Activated T-helper 1 cell treated with anti-CD3 and anti-CD28 coated beads, Interleukin-2, amount 50 U/mL, for 16 hours (primary cell): ENCODE data around the gene PHPT1.
"Not testable (repeated sequence)": the region's sequence is repeated elsewhere in the genome, so short reads cannot be mapped to it uniquely, and the experiment has no call there.

Source experiments
- DNase-seq, 2 donors: peaks; one replicate each; pipeline ENCODE4 v3.0.0-alpha.2; 2020; ENCODE audit warnings: low read depth in 1 of 2, low spot score in 1 of 2

The PHPT1 gene

DNA sequence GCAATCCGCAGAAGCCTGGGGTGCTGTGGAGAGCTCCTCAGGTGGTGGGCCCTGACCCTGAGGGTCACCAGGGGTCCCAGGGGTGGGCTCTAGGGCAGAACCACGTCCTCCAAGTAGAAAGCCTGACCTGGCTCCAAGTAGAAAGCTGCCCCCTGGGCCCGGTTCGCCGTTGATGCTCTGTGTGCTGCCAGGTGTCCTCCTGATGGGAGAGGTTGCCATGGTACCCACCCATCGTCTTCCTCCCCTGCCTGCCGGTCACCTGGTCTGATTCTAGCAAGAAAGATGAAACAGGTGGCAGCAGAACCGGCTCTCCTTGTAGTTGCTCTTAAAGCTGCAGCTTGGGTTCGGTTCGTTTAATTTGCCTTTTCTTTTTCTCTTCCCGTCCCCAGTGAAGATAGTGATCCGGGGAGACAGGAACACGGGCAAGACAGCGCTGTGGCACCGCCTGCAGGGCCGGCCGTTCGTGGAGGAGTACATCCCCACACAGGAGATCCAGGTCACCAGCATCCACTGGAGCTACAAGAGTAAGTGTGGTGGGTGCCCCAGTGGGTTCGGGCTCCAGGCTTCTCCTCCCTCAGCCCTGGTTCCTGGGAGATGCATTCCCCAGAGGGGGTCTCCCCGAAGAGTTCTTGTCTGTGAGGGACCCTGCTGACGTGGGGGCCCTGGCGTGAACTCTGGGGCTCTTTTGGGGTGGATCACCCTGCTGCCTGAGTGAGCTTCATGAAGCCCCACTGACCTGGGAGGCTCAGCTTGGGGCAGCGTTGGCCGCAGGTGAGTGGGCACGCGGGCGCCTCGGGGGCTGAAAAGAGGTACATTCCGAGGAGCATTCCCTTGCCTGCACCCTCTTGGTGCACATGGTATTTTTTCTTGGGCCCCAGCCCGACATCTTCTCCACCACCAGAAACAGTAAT lies 25.8 kb upstream of the PHPT1 start:
- no peak for DNase-seq

DNA sequence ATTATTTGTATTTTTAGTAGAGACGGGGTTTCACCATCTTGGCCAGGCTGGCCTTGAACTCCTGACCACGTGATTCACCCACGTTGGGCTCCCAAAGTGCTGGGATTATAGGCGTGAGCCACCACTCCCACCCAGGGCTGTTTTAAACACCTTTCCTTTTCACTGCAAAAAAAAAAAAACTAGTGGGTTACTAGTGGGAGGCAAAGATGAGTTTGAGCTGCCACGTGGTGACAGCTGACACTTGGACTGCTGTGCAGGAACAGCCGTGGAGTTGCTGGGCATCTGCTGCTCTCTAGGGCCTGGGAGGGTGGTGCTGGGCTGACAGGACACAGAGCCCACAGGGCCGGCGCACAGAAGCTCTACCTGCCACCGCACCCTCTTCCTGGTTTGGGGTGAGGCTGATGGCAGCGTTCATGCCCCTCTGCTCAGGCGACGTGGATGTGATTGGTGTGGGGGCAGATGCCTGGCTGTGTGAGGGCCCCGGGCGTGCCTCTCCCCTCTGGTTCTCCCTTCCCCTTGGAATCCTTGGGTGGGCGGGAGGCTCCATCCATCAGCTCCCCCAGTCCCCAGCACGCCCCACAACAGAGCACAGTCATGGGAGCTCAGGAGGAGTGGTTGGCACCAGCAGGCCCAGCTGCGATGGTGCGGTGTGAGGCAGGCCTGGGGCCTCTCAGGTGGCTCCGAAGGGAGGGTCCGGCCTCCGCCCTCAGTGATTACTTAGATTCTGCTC lies 24.5 kb upstream of the PHPT1 start:
- DNase-seq = no peak

DNA sequence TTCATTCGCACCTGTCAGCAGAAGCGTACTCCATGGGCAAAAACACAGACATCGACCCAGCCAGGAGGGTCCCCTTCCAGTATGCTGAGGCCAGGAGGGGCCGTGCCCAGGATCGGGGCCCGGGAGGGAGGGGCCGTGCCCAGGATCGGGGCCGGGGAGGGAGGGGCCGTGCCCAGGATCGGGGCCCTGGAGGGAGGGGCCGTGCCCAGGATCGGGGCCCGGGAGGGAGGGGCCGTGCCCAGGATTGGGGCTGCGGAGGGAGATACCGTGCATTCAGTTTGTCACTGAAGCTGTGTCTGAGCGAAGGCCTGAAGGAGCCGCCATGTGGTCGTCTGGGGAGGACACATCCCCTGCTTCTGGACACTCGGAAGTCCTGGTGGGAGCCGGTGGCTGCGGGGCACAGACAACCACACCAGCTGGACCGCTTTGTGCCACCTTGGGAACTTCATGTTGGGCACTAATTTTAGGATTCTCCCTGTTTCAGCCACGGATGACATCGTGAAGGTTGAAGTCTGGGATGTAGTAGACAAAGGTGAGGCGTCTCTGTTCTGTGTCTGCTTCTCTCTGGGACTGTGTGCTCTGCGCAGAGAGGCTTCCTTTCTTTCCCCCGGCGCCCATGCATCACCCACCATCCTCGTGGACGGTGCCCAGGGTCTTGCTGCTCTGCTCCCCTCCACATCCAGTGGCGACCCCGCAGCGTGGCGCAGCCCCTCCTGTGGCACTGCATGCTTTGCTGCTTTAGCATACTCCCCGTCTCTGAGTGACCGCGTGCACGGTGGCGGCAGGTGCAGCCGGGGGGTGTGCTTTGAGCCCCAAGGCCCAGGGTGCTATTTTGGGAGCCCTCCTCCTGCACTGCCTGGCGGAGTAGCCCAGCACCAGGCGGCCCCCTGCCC lies 23.7 kb upstream of the PHPT1 start:
- DNase-seq = no peak

DNA sequence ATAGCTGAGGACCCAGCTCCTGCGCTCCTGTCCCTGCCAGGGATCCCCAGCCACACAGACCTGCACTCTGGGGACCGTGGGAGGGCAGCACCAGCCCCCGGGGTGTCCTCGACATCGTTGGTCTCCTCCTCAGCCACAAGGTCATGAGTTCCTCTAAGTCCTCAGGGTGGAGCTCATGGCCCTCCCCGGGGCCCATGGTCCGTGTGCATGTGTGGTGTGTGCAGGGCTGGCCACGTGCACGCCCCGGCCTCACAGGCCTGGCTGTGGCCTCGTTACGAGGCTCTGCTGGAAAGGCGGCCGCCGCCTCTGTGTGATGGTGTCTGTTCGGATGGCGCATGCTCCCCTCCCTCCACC lies 23.0 kb upstream of the PHPT1 start:
- no peak for DNase-seq

DNA sequence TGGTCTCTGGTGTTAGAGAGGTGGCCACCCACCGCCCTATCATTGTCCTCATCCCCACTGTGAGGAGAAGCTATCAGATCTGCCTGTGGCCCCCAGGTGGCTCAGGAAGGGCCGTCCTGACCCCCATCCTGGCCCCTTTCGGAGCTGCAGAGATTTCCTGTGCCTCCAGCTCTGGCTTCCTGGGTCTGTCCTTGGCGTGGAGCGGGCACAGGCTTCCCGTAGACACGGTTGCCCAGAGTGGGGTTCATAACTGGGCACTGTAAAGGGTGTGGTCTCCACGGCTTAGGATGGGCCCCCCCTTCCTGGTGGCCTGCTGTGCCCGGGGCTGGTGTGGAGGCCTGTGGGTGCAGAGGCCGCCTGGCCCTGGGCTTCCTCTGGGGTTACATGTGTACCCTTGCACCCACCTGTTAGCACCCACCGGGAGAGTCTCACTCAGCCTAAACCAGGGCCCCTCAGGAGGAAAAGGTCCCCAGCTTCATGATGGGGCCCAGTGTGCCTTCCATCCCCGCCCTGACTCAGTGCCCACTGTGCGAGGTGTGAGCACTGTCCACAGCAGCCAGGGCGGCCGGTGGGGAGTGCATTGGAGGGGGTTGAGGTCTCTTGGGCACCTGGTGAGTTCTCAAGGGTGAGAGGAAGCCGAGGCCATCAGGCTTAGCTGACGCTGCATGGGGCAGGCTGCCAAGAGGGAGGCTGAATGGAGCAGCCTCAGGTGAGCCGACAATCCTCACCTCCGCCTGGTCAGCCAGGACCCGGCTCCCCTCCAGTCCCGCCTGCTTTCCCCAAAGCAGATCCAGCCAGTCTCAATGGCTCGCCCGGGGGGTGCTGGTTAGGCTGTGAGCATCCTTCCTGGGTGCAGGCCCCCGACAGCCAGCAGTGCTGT lies 22.3 kb upstream of the PHPT1 start:
- DNase-seq = no peak

DNA sequence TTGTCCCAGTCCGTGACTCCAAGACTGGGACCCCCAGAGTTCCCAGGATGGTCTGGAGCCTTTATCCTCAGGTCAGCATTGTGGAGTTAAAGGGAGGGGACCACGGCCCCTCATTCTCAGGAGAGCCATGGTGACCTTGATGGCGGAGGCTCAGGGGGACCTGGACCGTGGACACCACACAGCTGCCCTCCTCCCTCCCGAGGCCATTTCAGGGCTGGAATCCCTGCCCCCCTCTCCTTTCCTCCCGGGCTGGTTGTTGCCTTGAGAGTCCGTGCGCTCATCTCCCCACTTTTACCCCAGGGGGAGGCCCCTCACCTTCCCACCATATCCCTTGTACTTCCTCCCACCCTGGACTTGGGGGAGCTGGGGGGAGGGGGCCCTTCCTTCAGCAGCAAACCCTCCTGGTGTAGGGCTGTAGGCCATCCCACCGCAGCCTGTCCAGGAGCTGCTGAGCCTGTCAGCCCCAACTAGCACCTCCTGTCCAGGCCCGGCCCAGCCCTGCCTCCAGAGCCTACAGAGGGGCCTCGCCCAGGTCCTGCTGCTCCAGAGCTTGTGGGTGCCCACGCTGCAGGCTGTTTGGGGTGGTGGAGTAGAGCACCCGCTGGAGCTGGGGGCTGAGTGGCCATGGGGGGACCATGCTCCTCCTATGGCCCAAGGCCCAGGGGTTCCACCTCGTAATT lies 21.3 kb upstream of the PHPT1 start:
- no peak for DNase-seq

DNA sequence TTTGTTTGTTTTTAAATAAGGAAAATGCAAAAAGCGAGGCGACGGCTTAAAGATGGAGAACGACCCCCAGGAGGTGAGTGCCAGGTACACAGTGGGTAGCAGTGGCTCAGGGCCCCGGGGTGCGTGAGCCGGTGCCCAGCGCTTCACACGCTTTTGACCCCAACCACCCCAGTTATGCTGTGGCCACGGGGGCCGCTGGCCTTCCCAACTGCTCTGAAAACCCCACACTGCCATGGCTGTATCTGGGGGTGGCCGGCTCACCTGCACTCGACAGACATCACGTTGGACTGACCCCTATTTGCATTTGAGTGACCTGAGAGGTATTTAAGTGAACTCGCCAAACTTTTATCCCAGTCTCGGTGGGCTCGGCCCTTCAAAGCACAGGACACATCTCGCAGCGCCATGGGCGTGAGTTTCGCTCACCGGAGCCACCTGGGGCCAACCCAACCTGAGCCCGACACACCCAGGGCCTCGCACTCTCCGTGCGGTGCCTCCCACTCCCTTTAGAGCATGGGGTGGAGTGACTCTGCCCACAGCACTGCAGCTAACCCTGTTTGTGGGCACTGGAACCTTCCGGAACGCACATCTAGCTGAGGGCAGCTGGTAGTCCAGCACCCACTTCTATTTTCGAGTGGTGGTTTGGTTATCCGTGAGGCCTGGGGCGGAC lies 20.6 kb upstream of the PHPT1 start:
- no peak for DNase-seq

DNA sequence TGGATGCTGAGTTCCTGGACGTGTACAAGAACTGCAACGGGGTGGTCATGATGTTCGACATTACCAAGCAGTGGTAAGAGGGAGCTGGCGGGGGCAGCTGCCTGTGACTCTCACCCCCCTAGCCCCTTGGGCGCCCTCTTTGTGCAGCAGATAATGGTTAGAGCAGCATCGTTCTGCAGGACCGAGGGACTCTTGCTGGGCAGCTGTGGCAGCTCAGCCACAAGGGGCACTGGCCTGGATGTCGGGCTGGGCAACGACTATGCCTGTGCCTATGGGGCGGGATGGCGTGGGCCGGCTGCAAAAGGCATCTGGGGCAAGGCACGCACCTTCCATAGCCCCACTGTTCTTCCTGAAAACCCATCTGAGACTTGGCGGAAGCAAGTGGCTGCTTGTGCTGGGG lies 19.8 kb upstream of the PHPT1 start:
- no peak for DNase-seq

DNA sequence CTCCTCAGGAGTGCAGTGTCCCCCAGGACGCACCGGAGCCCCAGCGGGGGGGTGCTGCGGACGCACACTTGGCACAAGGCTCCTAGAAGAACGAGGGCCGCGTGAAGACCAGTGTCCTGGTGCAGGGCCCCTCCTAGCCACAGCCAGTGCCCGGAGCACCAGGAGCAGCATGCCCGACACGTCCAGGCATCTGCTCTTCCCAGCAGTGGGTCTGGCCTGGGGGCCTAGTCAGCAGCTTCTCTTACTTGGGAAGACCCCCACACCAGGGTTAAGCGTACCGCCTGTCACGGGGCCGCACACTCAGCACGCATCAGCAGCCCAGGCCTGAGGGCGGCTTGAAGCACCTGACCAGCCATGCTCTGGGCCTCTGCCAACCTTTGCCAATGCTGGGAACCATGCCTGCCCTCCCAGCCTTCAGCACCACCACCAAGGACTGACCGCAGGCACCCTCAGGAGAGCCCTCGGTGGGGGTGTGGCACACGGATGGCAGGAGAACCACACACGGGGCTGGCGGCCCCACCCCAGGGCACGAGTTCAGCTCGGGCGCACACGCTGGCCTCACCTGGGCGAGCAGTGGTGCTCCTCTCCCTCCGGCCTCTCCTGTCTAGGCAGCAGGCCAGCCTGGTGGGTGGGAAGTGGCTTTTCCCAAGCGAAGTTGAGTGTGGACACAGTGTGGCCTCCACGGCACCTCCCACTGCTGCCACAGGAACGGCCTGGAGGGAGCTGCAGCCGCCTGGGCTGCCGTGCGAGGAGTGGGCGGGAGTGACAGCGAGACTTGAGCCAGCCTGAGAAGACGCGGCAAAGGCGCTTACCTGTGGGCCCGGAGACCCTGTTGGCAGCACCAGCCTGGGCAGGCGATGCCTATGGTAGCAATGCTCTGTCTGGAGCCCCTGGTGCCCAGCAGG lies 19.0 kb upstream of the PHPT1 start:
- DNase-seq = no peak

DNA sequence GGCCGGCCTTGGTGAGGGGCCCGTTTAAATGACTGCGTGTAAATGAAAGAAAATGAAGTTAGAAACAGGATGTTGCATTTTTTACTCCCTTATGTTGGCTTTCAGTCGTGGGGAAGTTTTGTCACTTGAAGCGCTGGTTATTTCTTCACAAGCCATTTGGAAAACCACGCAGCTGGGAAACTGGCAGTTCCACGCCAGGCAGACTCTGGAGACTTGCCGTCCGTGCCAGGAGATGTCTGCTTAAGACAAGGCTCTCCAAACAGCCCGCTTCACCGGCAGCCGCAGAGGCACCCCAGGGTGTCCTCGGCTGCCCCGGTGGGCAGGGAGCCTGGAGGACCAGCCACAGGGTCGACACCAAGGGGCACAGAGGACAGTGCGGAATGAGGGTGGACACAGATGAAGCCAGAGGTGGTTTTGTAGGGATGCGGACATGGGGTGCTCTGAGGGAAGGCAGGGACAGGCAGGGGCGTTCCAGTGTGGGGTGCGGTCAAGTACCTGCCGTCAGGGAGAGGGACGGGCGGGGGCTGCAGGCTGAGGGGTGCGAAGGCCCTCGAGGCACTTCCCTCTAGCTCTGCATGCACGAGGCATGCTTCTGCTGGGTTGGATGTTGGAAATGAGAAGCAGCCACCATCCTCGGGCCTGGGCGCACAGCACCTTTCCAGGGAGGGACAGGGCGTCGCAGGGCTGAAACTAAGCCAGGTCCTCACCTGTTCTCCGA lies 18.0 kb upstream of the PHPT1 start:
- DNase-seq = no peak

DNA sequence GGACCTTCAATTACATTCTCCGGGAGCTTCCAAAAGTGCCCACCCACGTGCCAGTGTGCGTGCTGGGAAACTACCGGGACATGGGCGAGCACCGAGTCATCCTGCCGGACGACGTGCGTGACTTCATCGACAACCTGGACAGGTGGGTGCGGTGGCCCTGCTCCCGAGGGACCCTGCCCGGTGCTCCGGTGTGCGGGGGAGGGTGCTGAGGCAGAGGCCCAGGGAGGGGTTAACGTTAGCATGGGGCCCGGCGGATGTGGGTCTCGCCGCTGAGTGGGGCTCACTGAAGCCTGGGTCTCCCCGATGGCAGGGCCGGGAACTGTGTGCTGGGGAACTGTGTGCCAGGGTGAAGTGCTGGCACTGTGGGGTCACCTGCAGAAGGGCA lies 17.5 kb upstream of the PHPT1 start:
- DNase-seq = no peak

DNA sequence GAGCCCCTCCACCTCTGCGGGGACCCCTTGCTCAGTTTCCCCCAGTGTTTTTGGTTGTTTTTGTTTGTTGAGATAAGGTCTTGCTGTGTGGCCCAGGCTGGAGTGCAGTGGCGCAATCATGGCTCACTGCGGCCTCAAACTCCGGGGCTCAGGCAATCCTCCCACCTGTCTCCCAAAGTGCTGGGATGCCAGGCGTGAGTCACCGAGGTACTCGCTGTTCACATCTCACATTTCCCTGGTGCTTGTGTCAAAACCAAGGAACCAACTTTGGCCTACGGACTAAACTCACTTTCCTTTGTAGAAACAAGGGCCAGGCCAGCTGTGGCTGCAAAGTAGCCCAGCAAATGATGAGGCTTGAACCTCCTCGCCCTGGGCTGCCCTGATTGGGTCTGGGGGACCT lies 16.6 kb upstream of the PHPT1 start:
- no peak for DNase-seq

DNA sequence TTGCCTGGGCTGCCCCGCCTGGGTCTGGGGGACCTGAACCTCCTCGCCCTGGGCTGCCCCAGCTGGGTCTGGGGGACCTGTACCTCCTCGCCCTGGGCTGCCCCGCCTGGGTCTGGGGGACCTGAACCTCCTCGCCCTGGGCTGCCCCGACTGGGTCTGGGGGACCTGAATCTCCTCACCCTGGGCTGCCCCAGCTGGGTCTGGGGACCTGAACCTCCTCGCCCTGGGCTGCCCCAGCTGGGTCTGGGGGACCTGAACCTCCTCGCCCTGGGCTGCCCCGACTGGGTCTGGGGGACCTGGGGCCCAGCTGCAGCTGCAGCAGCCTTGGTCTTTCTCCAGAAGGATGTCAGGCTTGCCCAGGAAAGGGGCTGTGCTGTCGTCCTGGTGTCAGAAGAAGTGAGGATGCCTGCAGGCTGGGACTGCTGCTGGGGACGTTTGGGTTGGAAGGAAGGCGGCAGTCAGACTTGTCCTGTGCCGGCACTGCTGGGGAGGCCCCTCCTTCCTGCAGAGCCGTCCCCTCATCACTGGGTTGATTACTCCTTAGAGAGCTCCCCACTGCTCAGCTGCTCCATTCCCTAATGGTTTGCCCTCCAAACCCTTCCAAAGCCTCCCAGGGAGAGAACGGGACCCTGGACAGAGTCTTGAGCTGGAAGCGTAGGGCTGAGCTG lies 15.7 kb upstream of the PHPT1 start:
- not testable (repeated sequence) for DNase-seq

DNA sequence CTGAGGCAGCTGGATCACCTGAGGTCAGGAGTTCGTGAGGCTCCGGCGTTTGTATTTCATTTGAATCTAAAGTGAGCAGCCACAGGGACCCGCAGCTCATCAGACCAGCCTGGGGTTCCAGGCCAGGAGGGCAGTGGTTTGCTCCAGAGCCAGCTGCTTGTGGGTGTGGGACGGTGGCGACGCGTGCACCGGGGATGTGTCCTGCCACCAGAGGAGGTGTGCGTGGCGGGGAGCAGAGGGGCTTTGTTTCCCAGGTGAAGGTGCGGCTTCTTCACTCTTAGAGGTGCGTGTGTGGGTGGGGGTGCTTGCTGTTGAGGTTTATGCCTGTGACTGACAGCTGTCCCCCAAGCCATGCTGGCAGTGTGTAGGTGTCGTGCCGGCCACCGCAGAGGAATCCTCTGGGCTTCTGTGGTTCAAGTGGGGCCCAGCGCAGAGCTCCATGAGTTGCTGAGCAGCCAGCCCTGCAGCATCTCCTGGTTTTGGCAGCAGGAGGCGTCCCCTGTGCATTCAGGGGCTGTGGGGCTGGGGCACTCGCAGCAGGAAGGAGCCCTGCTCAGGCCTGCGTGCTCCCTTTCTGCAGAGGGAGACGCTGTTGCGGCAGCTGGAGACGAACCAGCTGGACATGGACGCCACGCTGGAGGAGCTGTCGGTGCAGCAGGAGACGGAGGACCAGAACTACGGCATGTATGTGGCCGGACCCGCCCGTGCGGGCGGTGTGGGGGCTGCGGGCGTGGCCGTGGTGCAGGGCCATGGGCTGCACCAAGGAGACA lies 13.9 kb upstream of the PHPT1 start:
- no peak for DNase-seq

DNA sequence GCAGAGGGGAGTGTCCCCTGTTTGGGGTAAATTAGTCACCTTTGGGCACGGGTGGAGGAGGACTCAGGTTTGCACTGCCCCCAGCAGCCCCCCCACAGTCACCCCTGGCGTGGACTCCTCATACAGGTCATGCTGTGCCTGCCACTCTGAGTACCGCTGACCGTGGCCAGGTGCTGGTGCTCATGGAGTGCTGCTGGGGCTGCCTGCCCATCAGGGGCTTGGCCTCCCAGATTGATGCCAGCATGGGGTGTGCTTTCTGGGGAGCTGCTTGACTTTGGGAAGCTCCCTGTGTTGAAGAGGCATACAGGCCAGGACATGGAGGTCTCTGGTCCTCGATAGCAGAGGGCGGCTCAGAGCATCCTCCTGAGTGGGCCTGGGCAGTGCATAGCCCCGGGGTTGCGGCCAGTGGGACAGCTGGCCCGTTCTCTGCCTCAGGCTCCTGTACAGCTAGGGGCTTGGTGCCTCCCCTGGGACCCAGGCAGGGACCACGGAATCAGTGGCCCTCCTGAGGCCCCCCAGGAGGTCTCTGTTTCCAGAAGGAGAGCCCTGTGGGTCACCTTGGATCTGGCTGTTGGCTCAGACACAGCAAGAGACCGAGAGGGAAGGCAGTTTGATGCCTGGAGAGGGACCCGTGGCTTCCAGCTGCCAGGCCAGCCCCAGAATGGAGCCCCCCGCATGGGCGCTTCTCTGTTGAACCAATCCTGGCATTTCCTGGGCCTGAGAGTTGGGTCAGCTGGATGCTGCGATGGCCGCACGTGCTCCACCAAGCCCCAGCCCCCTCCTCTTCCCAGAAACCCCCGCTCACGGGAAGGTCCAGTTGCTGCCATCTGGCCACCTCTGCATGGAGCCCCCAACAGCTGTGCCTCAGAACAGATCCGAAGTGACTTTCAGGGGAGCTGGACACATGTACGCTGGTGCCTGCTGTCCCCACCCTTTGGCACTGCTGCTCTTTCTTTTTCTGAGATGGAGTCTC lies 13.0 kb upstream of the PHPT1 start:
- no peak for DNase-seq
